Measurements from ENCODE around the gene NCCRP1. TPM values are rescaled to one million over a fixed set of nuclear protein-coding genes. Genes with fewer than 3 reads are reported as not detected.
A peak's percentile ranks its signal among the peaks of the same experiment; 100 is the strongest.

Gene NCCRP1
- total RNA-seq, 1 donor from 2014 or later: 0.46 TPM

DNA sequence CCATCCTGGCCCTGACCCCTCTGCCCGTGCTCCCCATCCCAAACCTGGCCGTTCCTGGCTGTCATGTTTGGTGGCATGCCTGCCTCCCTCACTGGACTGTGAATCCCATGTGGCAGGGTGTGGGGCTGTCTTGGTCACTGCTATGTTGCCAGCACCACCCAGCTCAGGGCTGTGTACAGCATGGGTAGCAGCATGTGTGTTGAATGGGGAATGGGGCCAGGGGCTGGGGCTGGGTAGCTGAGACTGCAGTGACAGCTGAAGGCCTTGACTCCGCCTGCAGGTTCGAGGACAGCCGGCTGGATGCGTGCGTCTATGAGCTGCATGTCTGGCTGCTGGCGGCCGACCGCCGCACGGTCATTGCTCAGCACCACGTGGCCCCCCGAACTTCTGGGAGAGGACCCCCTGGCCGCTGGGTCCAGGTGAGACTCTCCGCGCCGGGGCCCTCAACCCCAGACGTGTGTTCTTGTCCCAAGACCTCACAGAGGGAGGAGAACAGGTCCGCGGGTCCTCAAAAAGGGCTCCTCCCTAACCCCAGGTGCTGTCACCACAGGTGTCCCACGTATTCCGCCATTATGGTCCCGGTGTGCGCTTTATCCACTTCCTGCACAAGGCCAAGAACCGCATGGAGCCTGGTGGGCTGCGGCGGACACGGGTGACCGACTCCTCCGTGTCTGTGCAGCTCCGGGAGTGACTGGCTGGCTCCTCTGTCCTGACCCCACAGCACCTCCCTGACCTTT lies 3.5 kb downstream of the NCCRP1 start:
- Histone ChIP-seq H3K4me1 (peaks cover 7% of the 10 kb centered on the region), H3K9me3 (no peaks in the 10 kb centered on the region), H3K27ac (no peak overlapping the region), H3K4me3 (no peak overlapping the region), H3K27me3 (peaks cover 82% of the 10 kb centered on the region), H3K36me3 (no peaks in the 10 kb centered on the region)
- intact Hi-C loops (cut with DNase I): no loop called here
- DNase-seq: no peak
- TF ChIP-seq, protein P1, sequence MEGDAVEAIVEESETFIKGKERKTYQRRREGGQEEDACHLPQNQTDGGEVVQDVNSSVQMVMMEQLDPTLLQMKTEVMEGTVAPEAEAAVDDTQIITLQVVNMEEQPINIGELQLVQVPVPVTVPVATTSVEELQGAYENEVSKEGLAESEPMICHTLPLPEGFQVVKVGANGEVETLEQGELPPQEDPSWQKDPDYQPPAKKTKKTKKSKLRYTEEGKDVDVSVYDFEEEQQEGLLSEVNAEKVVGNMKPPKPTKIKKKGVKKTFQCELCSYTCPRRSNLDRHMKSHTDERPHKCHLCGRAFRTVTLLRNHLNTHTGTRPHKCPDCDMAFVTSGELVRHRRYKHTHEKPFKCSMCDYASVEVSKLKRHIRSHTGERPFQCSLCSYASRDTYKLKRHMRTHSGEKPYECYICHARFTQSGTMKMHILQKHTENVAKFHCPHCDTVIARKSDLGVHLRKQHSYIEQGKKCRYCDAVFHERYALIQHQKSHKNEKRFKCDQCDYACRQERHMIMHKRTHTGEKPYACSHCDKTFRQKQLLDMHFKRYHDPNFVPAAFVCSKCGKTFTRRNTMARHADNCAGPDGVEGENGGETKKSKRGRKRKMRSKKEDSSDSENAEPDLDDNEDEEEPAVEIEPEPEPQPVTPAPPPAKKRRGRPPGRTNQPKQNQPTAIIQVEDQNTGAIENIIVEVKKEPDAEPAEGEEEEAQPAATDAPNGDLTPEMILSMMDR (IDR thresholded peaks at IDR 0.05): no peak
- no peak for ATAC-seq

DNA sequence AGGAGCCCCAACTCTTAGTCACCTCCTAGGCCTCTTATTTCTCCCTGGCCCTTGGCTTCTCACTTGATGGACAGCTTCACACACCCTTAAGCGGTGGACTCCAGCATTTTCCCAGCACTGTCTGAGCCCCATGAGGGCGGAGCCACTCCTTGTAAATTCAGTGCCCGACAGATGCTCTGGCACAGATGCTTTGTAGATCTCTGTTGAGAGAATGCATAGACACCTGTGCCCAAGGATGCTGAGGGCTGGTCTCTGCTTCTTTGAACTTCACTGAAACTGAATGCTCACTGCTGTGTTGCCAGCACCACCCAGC lies 4.0 kb downstream of the NCCRP1 start:
- TF ChIP-seq, protein P1 (IDR thresholded peaks at IDR 0.05): no peak
- no peaks in the 10 kb centered on the region for H3K9me3 ChIP-seq
- H3K36me3 ChIP-seq: no peaks in the 10 kb centered on the region
- DNase-seq (no peak), ATAC-seq (no peak)
- H3K4me1 ChIP-seq: peaks cover 7% of the 10 kb centered on the region
- H3K27ac ChIP-seq: no peak overlapping the region
- intact Hi-C loops (cut with DNase I): no loop called here
- peaks cover 78% of the 10 kb centered on the region for H3K27me3 ChIP-seq
- no peak overlapping the region for H3K4me3 ChIP-seq

- no peak overlapping the region for H3K4me3 ChIP-seq
- intact Hi-C loops (cut with DNase I): no loop called here
- H3K36me3 ChIP-seq: no peaks in the 10 kb centered on the region
- TF ChIP-seq, protein P1 (IDR thresholded peaks at IDR 0.05): no peak
- no peak for DNase-seq
- H3K27me3 ChIP-seq: peaks cover 55% of the 10 kb centered on the region
- no peaks in the 10 kb centered on the region for H3K9me3 ChIP-seq
- no peak for ATAC-seq
- H3K27ac ChIP-seq: no peak overlapping the region
- no peaks in the 10 kb centered on the region for H3K4me1 ChIP-seq
Observed at GRCh38 chr19:39202998-39203355, 6.2 kb downstream of the NCCRP1 start.

- intact Hi-C loops (cut with DNase I): no loop called here
- ATAC-seq (peak; percentile 40), DNase-seq (peak; percentile 73)
- Histone ChIP-seq H3K27me3 (peaks cover 49% of the 10 kb centered on the region), H3K4me3 (no peak within 1 kb of the TSS), H3K27ac (no peak within 1 kb of the TSS), H3K4me1 (no peaks in the 10 kb centered on the region), H3K9me3 (no peaks in the 10 kb centered on the region), H3K36me3 (no peaks in the 10 kb centered on the region)
- TF ChIP-seq, protein P1 (IDR thresholded peaks at IDR 0.05): no peak
Observed at GRCh38 chr19:39203372-39204341, 6.9 kb downstream of the NCCRP1 start, which contains the start of gene SYCN. SYCN (minus strand) TSS chr19:39204263; CDS start chr19:39204254, 9 bp downstream.

DNA sequence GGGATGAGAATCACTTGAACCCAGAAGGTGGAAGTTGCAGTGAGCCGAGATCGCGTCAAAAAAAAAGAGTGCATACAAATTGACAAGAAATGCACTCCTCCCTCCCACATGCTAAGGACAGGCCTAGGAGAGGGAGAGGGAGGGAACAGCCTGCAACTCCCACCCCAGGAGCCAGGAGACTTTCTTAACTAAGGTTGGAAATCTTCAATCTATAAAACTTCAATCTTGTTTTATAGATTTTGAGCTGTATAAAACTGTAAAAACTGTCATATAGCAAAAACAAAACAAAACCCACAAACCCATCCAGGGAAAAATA lies 8.6 kb downstream of the NCCRP1 start:
- Histone ChIP-seq H3K27ac (no peak overlapping the region), H3K4me1 (no peaks in the 10 kb centered on the region), H3K27me3 (peaks cover 34% of the 10 kb centered on the region), H3K9me3 (no peaks in the 10 kb centered on the region), H3K4me3 (no peak overlapping the region), H3K36me3 (no peaks in the 10 kb centered on the region)
- ATAC-seq: no peak
- DNase-seq: no peak
- intact Hi-C loops (cut with DNase I): no loop called here
- TF ChIP-seq, protein P1 (IDR thresholded peaks at IDR 0.05): no peak
